Activated gamma-delta T cell (primary cell): ENCODE results near the gene NUDCD3.

ENCODE experiments used
- DNase-seq: peaks from one replicate; lab custom pipeline; 2025; lab: John Stamatoyannopoulos, UW

NUDCD3 gene

DNA sequence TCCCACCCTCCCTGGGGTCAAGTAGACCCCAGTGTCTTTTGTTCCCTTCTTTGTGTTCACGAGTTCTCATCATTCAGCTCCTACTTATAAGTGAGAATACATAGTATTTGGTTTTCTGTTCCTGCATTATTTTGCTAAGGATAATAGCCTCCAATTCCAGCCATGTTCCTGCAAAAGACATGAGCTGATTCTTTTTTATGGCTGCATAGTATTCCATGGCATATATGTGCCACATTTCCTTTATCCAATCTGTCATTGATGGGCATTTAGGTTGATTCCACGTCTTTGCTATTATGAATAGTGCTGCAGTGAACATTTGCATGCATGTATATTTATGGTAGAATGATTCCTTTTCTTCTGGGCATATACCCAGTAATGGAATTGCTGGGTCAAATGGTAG is 136.8 kb downstream of the NUDCD3 start:
- DNase-seq: no peak

DNA sequence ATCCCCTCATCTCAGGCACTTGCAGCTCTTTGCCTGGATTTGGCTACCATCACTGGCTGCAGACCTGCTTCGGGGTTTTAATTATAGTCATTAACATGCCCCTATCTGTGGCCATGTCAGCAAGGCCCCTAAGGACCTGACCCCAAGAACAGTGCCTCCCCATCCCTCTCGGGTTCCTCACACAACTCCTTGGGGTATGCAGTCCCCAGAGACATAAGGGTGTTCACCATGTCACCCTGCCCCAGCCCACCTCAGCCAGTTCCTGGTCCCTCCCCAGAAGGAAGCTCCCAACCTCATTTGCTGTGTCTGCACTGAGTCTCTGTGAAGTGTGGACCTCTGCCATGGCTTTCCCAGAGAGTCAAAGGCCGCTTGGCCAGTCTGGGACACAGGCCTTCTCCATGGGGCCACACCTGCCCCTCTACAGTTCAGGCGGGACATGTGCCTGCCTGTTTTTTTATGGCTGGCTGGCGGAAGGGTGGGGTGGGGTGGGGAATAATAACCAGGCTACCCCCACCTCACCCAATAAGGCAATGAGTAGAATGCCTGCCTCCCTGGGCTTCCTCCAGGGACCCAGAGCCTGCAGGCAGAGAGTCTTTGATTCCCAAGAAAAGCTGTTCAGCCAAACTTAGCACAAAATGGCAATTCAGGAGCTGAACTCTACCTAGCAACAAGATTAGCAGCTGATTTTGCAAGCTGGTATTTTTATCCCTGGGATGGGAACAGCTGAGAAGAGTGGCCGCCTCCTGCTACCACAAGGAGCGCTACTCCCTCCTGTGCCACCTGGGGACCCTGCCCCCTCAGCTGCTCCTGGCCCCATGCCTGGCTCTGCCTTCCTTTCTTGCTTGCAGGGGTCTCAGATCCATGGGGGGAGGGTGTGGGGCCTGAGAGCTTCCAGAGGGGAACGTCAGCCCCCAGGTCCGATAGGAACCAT is 141.3 kb downstream of the NUDCD3 start:
- DNase-seq: no peak

DNA sequence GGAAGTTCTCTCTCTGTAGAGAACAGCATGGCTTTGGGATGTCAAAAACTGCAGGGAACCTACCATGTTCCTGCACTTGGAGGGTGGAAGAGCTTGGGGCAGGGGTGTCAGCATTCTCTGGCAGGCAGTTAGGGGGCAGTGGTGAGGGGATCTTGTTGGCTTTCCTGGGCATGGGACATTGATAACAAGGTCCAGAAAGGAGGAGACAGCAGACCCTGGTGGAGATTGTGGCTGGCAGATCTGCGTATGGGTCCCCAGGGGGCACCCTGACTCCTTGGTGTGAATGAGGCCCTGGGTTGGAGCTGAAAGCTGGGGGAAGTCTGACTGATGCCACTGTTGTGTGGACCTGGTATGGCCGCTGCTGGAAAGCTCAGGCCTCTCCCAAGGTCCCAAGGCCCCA is 142.2 kb downstream of the NUDCD3 start:
- DNase-seq: no peak

DNA sequence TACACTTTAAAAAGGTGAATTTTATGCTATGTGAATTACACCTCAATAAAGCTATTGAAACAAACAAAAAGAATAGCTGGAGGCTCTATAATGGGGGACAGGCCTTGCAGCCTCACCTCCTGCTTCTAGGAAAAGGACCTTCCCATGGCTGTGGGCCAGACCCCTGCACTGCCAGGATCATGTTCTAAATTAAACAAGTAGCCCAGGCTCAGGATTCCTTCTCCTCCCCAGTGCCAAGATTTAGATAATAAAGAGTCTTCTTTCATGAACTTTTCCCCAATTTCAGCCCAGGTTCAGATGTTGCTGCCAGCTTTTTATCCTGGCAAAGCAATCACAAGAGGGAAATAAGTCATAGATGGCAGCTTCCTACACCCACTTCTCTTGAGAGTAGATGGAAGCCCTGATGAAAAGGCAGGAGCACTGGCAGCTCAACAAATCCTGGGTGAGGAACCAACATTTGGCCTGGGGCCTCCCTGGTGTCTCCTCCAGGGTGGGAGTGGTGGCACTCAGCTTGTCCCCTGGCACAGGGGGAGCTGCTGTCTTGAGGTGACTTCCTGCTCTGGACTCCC is 142.8 kb downstream of the NUDCD3 start:
- DNase-seq: no peak

DNA sequence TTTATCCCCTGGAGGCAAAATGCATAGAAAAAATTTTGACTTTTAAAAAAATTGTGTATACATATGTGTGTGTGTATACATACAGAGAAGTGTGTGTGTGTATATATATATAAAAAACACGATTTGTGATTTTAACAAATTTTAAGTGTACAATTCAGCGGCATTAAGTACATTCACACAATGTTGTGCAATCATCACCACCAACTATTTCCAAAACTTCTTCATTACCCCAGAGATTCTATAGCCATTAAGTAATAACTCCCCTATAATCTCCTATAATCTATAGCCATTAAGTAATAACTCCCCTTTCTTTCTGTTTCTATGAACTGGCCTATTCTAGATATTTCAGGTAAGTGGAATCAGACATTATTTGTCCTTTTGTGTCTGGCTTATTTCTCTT is 144.4 kb downstream of the NUDCD3 start:
- no peak for DNase-seq

DNA sequence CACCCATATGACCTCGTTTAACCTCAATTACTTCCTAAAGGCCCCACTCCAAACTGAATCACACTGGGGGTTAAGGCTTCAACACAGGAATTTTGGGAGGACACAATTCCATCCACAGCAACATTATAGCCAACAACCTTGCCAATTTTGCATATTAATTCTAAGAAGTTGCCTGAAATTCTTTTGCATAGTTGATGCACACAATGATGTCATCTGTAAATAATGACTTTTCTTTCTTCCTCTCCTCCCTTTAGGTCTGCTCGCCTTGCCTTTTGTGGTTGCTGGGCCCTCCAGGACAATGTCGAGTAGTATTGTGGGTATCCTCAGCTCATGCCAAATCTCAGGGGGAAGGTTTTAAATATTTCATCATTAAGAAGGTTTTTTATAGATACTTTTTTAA is 149.1 kb downstream of the NUDCD3 start:
- no peak for DNase-seq

DNA sequence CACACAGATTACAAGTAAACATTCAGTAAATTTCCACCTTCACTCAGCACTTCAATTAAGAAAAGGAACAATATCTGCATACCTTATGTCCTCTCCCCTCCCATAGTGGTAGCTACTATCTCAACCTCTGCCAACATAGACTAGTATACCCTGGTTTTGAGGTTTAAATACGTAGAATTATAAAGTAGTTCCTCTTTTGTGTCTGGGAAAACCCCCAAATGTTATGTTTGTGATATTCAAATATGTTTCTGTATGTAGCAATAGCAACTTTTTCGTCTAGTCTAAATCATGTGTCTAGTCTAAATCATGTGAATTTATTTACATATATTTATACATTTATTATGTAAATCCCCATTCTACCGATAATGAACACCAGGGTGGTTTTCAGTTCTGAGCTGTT is 151.9 kb downstream of the NUDCD3 start:
- no peak for DNase-seq

DNA sequence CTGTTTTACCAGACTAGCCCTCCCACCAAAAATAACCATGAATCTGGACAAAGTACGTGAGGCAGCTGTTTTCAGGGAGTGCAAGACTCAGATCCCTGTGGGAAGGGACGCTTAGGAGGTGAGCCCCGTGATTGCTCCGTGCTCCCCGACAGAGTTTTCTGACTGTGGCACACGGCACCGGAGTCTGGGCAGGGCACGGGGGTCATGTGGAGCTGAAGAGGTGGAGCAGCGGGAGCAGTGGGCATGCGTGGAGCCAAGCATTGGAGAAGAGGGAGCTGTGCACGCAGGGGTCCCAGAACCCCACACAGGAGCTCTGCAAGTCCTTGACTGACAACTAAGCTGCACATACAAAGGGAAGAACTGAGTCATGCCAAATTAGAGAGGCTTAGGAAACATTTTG is 154.0 kb downstream of the NUDCD3 start:
- no peak for DNase-seq

DNA sequence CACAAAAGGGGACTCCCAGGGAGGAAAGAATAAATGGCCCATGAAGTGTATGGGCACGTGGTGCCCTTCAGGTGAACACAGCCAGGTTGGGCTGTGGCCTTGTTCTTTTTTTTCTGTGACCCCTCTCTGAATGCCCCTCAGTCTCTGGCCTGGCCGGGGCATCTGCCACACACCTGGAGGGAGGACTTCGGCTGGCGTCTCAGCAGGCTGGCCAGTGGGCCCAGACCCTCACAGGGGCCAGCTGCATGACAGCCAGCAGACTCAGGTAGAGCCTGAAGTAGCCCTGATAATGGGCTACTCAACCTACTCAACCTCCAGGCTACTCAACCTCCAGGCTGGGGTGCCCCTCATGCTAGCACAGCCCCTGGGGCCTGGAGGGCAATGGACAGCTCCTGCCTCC is 155.3 kb downstream of the NUDCD3 start:
- DNase-seq: no peak

DNA sequence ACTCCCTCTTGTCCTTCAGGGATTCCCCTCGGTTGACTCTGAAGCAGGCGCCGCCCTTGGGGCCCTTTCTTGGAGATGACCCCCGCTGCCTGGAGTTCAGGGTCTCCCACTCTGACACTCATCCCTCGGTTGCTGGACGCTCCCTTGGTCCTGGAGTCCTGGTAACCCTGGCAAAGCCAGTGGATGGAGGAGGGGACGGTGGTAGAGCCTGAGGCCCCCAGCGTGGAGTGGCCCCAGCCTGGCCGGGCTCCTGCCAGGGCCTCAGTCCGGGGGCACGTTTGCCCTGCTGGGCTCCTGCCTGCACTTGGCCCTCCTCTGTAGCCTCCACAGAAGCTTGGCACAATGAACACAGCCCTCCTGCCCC is 155.7 kb downstream of the NUDCD3 start:
- no peak for DNase-seq

DNA sequence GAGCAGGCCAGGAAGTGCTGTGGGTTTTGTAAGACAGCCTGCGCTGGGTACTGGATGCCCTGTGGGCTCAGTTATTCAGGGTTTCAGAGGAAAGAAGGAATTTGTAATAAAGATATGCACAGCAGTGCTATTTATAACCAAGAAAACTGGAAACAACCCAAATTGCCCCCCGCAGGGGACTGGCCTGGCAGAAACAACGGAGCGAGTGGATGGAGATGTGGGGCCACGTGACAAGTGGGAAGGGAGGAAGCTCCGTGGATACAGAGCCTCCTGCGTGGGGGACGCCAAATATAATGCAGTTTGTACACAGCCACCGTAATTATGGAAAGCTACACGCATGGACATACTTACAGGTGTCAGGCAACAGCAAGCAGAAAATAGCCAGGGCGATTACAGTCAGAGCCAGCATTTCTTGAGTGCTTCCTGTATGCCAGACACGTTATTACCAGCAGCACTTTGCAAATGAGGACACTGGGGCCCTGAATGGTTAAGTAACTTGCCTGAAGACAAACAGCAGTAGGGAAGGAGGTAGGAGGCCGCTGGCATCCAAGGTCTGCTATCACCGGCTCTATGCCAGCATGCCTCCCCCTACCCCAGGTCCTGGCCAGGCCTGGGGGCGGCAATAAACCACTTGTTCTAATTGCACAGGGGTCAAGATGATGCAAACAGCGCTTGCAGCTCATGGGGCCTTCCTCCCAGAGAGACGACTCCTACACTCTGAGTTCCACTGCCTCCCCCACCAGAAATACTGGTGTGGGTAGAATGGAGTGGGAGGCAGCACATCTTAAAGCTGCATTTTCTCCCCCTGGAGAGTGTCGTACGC is 156.3 kb downstream of the NUDCD3 start:
- no peak for DNase-seq

DNA sequence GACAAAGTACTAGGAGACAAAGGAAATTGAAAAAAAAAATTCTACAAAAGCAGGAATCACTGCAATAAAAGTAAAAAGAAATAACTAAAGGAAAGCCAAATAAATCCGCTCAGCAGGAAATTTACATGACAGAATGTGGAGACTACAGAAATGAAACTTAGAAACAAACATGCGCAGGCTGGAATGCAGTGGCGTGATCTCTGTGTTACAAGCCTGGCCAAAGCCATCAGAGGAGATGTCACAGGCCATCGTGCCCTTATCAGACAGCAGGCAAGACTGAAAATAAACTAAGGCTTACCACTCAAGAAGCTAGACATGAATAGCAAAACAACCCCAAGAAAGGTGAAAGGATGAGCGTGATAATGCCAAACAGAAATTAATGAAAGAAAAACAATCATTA is 158.8 kb downstream of the NUDCD3 start:
- no peak for DNase-seq

DNA sequence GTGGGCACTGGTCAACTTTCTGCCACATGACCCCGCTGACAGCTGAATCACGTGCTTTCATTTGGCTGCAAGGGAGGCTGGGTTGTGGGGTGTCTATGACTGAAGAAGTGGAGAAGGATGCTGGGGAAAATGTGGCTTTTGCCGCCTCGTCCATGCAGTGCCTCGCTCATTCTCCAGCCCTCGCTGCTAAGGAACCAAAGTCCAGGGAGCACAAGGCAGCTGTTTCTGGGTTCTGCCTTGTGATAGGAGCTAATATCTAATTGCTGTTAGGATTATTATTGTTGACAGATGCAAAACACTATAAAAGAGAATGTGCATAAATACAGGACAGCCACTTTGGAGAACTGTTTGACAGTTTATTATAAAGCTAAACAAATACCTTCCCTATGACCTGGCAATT is 160.1 kb downstream of the NUDCD3 start:
- DNase-seq: no peak

DNA sequence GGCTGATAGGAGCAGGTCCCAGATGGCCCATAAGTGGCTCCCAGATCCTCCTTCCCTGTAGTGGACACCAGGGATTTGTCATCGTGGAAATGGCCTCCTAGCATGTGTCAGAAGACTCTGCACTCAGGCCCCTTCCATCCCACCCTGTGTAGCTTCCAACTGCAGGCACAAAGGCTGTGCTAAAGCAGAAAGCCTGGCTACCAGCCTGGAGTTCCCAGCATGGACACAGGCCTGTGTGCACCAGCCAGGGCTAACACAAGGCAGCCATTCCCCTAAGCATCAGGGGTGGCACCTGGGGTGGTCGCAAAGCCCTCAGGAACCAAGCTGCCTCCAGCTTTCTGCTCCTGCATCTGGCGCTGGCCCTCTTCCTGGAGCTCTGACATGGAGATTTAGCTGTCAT is 160.6 kb downstream of the NUDCD3 start:
- no peak for DNase-seq
